ENCODE results near the gene VPS13C.

Gene VPS13C

DNA sequence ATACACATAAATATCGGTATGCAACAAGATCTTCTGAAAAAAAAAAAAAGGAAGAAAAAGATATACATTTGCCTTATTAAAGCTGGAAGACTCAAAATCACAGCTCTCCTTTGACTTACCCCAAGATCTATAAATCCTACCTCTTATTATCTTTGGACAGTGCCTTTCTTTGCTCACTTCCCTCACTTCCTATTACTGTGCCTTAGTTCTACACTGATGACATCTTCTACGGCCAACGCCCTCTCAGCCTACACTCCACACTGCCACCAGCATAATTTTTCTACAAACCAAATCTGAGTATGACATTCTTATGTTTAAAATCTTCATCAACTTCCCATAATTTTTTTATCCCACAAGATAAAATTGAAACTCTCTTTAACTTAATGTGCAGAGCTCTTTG lies 137.1 kb downstream of the VPS13C start:
- no peak for DNase-seq

DNA sequence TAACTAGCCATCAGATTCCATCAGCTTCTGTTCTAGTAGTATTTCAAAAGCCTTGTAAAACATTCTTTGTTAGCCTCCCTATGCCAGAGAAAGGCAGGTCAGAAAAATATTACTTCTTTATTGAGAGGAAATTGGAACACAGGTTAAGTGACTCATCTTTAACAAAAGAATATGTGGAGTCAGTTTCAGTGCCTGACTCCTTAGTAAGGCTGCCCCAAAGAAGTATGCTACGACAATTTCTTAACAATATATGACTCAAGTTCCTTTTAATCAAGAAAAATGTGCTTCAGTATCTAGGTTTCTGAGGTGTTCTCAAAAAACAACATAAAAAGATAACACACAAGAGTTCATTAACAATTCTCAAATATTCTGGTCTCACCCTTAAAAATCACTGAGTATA lies 139.2 kb downstream of the VPS13C start:
- no peak for DNase-seq

DNA sequence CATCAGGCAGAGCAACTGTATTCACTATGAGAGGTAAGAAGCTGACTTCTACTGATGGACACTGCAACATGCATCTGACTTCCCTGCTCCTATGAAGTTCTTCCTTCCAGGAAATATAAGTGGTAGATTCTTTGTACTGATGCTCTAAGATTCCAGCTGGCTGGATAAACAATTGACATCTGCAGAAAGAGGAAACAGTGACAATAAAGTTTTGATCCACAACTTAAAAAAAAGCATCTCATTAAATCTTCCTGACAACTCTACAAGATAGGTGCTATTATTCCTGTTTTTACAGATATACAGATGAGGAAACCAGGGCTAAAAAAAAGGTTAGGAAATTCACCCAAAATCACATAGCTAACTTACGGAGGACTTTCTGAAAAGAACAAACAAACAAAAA lies 142.8 kb downstream of the VPS13C start:
- DNase-seq: no peak

DNA sequence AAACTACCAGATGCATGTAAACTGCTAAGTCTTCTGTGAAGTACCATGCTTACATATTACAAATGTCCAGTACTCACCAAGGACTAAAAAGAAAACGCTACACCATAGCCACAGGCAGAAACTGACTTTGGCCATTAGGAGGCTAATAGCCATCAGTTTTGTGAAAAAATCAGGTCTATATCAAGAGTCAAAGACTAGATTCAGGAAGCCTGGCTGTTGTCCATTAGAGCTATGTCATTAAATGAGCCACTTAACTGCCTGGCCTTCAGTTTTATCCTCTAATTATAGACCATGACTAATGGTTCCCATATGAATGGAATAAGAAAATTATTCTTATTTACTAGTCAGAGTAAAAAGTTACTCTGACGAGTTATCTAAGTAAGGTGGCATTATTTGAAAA lies 144.1 kb downstream of the VPS13C start:
- DNase-seq: no peak

DNA sequence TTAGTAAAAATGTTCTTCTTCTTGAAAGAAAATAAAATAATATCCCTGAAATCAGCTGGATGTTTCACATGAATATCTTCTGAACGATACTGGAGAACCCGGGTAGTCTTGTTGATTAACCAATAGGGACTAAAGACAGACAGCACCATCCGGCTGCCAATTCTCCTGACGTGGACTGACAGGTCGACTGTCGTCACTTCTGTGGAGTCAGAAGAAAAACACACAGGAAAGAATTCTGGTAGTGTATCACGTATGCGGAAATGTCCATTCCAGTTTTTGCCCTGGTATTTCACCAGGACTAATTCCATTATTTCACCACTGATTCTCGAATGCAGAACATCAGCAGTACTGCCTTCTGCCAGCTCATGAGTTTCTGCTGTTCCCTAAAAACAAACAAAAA lies 144.6 kb downstream of the VPS13C start:
- no peak for DNase-seq

DNA sequence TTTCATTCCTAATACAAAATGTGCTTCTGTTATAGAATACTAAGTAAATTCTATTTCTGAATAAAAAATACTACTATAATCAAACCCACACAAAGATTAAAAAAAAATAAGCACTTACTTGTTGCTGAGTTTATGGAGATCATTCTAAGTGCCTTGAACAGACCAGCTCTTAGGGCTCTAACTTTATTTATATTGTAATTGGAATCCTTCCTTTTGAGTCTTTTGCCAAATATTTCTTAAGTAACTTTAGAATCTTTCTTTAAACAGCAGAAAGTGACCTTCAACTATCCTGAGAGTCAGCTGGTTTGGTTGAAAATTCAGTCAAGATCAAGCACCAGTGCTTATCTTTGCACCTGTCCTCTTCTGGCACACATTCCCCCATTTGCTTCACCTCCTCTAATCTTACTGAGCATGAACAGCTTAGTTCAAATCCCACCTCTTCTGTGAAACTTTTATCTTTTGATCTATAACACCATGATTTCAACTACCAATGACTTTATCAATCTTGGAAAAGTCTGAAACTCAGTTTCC lies 149.3 kb downstream of the VPS13C start:
- DNase-seq: no peak

DNA sequence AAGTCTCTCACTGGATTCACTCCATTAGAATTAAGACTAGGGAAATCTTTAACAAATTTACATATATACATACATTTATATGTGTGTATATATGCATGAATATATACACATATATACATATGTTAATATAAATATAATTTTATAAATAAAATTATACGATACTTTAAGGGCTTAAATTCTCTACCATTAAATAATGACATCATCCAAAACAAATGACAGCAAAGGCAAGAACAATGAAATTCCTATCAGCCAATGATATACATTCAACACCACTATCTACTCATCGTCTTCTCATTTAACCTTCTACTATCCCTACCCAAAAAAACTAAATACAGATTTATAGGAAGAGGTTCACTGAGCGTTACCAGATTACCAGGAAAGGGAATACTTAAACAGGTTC lies 152.0 kb downstream of the VPS13C start:
- DNase-seq: no peak

DNA sequence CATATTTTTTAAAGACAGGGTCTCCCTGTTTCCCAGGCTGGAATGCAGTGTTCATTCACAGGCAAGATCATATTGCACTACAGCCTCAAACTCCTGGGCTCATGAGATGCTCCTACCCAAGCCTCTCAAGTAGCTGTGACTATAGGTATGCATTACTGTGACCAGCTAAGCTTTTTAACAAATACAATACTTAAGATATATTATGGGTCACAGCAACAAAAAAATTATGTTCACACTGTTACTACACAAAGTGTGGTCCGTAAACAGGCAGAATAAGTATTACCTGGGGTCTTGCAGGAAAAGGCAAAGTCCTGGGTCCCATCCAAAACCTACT lies 152.5 kb downstream of the VPS13C start:
- DNase-seq: no peak

DNA sequence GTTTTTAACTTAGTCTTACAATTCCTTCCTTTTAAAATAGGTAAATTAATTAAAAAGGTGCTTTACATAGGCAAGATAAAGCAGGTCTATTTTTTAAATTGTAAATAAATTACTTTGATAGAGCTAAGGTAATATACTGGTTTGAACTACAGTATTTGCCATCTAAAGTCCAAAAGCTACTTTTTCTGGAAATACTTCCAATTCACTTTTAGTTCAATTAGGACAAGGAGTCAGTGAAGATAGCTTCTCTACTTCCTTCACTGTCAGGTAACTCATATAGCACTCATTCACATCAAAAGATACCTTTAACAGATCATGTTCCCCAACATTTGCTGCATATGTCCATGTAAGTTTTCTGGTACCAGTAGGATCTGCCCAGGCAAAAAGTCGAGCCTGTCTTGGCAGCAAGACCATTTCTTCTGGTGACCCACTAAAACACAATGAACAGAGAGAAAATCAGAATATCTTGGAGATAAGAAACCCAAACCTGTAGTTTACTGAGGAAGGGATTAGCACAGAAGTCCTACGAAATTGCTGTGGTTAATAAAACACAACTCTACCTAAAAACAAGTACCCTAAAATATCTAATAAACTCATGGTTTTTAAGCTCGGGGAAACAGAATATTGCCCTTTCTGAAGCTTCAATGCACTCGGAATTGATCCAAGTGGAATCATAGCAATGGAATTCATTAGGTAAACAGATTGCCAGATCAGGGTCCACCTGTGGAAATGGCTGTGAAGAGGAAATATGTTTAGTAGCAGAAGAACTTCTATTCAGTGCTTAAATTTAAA lies 153.1 kb downstream of the VPS13C start:
- no peak for DNase-seq

DNA sequence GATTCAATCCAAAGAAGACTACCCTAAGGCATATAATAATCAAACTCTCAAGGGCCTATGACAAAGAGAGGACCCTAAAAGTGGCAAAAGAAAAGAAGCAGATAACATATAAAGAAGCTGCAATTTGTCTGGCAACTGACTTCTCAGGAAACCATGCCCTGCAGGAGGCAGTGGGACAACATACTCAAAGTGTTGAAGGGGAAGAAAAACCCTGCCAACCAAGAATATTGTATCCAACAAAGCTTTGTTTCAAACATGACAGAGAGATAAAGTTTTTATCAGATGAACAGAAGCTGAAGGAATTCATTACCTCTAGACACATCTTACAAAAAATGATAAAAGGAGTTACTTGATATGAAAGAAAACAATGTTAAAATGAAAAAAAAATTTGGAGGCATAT lies 167.1 kb downstream of the VPS13C start:
- no peak for DNase-seq

DNA sequence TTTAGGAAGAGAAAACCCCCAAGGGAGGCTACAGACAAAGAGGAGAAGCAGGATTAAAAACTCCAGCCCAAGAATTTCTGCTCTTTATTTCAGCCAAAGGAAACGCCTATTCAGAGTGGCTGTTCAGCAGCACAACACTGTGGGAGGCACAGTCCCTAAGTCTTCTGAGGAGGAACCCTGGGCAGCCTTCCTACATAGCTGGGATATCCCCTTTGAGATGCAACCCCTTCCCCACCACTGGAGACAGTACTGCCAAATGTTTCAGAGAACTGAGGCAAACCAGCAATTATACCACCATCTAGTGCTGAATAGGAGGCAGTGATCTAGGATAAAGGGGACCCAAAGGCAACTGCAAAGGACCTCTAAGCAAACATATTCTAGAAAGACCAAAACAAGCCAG lies 168.1 kb downstream of the VPS13C start:
- no peak for DNase-seq

DNA sequence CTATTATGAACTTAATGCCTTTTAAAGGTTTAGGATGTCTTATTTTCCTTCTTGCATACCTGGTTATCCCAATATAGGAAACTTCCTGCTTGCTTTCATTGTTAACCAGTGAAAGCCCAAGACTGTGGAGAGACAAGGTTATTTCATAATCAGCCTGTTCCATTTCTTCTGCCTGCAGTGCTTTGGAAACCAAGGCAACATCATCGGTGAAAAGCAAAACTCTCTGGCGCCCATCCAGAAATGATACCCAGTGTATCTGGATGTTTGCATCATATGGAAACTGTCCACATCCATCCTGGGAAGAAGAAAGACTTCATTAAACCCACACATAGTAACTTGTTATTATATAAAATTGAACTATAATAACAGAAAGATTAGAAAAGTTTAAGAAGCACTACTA lies 170.1 kb downstream of the VPS13C start:
- DNase-seq: no peak

DNA sequence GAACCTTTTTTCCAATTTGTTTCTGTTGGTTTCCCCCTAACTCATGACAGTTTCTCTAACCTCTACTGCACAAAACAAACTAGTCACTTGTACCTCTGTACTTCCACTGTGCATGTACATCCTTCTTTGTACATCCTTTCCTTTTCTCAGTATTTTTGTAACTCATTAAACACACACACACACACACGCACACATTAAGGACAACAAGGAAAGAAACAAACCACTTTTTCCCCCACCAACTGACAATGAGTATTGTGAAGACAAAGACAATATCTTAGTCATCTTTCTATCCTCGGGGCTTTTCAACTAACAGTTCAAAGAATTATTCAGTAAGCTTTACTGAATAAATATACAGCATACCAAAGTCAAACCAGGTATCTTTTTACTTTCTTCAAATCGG lies 170.5 kb downstream of the VPS13C start:
- DNase-seq: no peak

DNA sequence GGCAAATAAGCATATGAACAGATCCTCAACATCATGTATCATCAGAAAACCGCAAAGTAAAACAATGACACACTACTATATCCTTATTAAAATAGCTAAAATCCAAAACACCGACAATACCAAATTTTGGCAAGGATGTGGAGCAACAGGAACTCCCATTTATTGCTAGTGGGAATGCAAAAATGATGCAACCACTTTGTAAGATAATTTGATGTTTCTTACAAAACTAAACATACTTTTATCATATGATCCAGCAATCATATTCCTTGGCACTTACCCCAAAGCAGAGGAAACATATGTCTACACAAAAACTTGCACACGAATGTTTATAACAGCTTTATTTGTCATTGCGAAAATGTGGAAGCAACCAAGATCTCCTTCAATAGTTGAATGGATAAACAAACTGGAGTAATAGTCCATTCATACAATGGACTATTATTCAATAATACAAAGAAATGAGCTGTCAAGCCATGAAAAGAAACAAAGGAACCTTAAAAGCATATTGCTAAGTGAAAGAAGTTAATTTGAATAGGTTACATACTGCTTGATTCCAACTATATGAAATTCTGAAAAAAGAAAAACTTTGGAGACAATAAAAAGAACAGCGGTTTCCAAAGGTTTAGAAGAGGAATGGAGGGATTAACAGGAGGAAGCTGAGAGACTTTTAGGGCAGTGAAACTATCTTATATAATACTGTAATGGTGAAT lies 172.0 kb downstream of the VPS13C start:
- DNase-seq: no peak

DNA sequence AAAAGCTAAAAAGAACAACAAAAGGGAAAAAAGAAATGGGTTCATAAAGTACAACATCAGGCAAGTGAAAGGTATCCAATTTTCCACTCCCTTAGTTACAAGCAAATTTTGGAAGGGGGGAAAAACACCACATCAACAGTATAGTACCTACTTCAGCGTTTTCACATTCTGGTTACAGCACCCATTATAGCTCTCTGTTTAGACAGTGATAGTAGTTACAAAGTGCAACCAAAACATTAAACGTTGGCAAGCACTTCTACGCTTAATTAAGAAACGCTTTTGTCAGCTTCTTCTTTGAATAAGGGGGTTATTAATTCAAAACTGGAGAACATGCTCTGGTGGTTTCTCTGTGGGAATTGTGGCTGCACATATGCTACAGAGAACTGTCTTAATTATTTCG lies 180.2 kb downstream of the VPS13C start:
- no peak for DNase-seq

DNA sequence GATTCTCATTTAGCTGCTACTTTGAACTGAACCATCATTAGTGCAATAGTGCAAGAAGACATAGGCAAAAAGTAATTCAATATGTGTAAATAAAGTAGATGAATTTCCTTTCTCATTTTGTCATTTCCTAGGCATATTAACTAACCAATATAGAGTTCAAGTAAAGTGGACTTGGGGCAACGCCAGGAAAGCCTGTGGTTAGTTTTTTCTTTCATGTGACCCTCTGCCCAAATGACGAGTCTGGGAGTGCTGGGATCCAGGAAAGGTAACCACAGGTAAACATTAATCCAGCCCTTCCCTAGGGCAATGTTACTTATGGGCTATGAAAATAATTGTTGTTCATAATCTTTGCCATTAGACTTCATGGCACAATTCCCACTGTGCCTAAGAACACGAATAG lies 181.0 kb downstream of the VPS13C start:
- DNase-seq: no peak

DNA sequence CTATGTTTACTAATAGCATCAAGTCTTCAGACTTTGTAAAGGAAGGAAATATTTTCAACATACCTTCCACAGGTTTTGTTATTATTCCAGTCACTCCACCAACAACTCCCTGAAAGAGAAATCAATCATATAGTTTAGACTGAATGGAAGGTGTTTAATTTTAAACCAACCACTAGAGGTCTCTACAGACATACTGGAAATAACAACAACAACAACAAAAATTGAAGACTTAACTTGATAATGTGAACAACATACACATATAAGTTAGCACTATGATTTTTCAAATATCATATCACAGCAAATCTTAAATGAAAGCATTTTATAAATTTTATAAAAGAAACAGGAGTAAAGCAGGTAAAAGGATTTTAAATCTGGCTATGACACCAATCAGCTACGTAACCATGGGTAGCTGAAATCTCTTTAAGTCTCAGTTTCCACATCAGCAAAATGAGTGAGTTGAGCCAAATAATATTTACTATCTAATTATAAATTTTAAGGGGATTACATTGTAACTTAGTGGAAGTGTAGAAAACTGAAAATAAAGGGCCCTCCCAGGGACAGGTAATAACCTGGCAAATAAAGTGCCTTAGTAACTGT lies 188.2 kb downstream of the VPS13C start:
- no peak for DNase-seq

DNA sequence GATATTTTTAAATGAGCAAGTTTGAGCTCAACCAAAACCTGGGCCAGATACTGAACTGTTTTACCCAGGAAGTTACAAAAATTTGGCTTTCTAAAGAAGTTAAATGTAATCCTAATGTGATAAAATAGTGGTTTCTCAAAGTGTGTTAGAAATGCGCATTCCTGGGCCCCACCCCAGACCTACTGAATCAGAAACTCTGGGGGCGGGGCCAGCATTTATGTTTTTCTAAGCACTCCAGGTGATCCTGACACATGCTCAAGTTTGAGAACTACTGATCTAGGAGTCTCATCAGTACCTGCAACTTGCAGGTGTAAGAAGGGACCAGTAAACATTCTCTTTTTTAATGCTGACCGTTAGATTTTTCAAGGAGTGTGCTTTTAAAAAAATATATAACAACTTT lies 190.6 kb downstream of the VPS13C start:
- DNase-seq: no peak

DNA sequence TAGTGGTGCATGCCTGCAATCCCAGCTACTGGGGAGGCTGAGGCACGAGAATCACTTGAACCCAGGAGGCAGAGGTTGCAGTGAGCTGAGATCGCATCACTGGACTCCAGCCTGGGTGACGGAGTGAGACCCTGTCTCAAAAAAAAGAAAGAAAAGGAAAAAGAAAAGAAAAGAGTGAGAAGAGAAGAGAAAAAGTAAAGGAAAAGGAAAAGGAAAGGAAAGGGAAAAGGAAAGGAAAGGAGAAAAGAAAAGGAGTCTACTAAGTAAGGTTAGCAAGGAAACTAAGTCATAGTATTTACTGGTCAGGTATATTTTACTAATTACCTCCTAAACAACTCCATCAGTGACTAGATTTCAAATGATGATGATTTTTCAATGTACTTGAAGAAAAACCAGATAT lies 198.3 kb downstream of the VPS13C start:
- no peak for DNase-seq

DNA sequence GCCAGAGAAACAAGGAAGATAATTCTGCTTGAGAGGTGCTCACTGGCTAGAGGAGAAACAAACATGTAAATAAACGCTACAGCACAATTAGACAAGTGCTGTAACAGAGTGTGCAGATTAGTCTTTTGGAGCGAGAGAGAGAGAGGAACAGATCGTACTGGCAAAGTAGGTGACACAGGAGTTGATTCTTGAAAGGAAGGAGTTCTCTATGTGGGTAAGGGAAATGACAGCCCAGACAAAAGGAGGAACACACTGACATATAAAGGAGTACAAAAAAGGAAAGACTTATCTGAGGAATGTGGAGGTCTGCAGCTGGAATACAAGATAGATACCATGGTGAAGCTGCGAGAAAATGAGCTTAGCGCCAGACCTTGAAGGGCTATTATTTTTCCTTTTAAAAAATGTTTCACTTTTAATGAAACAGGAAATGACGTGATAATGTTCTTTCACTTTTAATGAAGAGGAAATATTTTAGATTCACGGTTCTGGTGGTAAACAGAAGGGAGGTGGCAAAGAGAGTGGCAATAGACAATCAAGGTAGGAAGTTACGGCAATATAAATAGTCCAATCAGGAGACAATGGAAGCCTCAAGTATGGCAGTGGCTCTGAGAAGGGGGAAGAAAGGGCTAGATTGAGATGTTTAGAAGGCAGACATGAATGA lies 202.9 kb downstream of the VPS13C start:
- DNase-seq: no peak

DNA sequence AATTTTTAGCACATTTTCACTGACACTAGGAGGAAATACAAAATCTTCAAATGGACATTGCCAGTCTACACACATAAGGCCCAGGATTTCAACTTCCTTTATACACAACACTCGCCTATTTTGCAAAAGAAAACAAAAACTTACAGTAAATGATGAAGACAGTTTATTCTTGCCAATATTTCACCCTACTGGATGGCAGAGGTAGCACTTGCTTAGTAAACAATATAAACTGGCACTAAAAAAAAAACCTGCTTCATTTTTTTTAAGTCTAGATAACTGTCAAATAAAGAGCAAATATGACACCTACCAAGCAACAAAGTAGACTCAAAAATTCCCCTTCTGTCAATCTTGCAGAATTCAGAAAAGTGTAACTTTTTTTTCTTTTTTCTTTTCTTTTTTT lies 204.0 kb downstream of the VPS13C start:
- DNase-seq: no peak

DNA sequence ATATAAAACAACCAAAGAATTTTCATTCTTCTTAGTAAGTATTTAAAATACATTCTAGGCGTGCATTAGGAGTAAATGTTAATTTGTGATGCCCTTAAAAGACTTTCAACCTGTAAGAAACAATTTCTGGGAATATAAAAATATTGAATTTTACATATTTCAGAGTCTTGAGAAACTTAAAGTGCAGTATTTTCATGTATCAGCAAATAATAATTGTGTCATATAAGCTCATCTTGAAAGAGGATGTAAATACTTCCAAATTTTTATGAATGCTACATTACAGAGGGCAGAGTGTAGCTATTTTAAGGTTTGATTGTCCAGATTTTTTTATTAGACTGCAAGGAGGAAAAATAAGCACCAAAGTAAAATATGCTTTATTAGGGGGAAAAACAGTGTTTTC lies 207.1 kb downstream of the VPS13C start:
- no peak for DNase-seq

DNA sequence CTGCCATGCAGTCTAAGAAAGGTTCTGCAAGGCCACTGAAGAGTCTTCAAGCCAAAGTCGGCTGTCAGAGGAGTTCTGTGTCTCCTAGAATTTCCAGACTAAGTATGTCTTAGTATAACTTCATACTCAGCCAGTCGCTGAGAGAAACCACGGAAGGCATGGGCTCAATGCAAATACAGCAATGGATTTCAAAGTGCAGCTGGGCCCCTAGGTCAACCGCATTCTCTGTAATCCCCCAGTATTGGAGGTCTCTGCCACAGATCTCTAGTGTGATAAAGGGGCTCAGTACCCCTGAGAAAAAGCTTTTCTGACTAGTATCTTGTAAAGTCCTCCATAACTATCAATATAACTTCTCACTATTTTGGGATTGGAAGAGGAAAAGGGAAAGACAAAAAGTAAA lies 208.3 kb downstream of the VPS13C start:
- DNase-seq: no peak

DNA sequence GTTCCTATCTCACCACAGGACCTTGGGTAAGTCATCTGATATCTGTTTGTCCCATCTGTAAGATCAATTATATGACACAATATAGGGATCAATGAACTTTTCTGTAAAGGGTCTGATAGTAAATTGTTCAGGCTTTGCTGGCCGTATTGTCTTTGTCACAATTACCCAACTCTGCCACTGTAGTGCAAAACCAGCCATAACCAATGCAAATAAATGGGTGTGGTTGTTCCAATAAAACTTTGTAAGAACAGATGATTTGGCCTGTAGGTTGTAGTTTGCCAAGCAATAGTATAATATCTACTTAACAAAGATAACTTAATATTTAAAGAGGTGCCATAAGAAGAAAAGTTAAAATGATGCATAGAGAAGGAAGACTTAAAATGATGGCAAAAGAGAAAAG lies 210.8 kb downstream of the VPS13C start:
- no peak for DNase-seq

Measured in NCI-H226 (cell line).